NCI-H2227 treated with DMSO at 0.1 percent for 48 hours (cell line): Measurements from ENCODE around the gene ITGA11.

Experiments used
- DNase-seq: peaks from one replicate; lab custom pipeline; 2025; lab: John Stamatoyannopoulos, UW

The ITGA11 gene

DNA sequence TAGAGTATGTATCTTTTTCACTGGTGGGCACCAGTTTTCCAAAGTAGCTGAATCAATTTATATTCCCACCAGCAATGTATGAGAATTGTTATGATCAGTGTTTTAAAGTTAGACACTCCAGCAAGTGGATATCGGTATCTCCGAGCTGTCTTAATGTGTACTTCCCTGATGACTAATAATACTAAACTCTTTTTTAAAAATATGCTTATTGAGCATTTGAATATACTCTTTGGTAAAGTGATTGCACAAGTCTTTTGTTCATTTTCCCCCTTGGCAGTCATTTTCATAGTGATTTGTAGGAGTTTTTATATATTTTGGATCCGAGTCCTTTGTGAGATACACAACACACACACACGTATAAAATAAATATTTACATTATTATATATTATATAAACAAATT is 166.9 kb downstream of the ITGA11 start:
- DNase-seq, result no peak

DNA sequence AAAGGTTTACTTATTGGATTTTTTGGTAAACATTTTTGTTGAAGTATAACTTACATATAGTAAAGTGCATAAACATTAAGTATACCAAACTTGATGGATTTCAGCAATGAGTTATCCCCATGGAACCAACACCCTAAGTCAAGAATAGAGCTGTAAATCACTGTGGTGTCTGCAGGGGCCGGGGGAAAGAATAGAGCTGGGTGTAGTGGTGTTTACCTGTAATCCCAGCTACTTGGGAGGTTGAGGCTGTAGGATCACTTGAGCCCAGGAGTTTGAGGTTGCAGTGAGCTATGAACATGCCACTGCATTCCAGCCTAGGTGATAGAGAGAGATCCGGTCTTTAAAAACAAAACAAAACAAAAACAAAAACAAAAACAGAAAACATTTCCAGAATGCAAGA is 167.7 kb downstream of the ITGA11 start:
- no peak for DNase-seq

DNA sequence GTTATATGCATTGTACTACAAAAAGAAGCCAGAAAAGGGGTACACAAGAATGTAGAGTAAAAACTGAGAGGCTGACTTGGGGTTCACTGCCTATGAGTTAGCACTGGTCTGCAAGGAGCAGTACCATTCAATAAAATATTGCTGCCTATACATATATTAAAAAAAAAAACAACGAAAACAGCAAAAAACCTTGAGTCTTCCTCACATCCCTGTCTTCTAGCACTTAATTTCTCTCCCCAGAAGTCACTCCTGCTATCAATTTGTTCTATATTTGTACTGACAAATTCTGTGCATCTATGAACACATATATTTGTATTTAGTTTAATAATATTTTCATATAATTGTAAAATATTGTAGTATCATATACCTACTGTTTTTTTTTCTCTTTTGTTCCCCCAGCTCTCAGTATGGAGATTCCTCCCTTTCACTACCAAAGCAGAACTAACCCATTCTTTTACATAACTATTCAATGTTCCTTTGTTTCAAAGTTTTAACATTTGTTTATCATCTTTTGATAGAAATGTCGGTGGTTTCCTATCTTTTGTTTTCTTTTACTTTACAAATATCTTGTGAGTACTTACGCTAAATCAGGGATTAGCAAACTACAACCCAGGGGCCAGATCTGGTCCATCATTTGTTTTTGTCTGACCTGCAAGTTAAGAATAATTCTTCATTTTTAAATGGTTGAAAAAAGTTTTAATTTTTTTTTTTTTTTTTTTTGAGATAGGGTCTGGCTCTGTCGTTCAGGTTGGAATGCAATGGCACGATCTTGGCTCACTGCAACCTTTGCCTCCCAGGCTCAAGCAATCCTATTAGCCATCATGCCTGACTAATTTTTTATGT is 169.2 kb downstream of the ITGA11 start:
- DNase-seq, result no peak

DNA sequence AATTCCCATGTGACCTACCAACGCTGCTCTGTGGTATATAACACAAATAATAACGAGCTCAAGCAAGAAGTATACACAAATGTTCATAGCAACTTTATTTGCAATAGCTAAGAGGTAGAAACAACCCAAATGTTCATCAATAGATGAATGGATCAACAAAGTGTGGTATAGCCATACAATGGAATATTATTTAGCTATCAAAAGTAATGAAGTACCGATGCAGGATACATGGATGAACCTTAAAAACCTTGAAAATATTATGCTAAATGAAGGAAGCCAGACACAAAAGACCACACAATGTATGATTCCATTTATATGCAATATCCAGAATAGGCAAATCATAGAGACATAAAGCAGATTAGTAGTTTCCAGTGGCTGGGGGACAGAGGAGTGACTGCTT is 170.0 kb downstream of the ITGA11 start:
- DNase-seq, result no peak

DNA sequence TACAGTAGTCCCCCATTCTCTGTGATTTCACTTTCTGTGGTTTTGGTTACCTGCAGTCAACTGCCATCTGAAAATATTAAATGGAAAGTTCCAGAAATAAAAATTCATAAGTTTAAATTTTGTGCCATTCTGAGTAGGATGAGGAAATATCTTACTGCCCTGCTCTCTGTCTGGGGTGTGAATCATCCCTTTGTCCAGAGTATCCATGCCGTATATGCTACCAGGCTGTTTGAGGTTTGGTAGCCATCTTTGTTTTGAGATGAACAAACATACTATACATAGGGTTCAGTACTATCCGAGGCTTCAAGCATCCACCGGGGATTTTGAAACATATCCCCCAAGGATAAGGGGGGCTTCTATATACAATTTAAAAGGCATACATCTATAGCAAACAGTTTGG is 170.7 kb downstream of the ITGA11 start:
- DNase-seq, result no peak

DNA sequence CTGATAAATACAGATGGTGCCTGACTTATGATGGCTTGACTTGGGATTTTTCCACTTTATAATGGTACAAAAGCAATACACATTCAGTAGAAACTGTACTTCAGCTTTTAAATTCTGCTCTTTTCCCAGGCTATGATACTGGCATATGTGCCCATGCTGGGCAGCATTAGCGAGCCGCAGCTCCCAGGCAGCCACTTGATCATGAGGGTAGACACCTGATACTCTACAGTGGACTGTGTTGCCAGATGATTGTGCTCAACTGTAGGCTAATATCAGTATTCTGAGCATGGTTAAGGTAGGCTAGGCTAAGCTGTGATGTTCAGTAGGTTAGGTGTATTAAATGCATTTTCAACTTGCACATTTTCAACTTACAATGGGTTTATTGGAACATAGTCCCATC is 172.1 kb downstream of the ITGA11 start:
- DNase-seq, result no peak

DNA sequence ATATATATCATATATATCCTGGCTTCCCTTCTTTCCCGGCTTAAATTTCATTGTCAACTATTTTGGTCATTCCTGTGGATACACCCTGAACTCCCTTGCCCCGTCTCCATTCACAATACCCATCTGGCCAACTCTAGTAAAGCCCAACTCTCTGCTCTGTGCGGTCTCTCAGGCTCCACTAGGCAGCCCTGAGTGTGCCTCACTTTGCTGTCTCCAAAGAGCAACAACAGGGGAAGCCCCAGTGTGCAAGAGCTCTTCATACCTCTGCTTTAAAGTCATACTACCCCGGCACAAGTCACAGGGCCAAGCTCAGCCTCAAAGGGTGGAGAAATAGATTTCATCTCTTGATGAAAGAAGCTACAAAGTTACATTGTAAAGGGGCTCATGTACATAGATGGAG is 173.3 kb downstream of the ITGA11 start:
- no peak for DNase-seq

DNA sequence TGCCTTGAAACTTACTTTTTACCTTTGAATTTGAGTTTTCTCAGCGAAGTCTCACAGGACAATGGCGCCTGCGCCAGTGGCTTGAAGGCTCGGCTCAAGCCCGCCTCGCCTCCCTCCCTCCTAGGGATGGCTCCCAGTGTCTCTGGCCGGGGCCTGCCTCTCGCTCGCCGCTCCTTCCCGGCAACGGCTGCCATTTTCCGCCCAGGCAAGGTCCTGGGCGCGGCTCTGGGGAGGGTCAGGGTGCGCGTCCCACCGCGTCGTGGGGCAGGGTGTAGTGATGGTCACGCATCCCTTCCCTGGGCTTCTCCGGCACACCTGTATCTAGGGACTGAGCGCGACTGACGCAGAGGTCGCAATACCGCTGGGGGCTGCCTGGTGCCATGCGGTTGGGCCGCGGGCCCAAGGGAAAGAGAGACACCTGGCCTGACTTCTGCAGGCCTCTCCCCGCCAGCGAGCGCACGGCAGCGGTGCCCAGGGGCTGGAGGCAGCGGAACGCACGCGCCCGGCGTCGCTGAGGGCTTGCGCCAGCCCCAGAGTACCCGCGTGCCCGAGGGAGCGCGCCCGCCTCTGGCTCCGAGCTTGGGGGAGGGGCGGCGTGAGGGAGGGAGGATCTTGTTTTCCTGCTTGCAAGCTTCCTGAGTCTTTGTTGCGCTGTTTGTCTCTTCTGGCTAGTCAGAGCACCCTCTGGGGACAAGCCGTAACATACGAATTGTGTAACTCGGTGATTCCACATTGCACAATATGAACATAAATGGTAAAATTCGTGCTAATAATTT is 175.1 kb downstream of the ITGA11 start:
- DNase-seq, result peak; percentile 86

DNA sequence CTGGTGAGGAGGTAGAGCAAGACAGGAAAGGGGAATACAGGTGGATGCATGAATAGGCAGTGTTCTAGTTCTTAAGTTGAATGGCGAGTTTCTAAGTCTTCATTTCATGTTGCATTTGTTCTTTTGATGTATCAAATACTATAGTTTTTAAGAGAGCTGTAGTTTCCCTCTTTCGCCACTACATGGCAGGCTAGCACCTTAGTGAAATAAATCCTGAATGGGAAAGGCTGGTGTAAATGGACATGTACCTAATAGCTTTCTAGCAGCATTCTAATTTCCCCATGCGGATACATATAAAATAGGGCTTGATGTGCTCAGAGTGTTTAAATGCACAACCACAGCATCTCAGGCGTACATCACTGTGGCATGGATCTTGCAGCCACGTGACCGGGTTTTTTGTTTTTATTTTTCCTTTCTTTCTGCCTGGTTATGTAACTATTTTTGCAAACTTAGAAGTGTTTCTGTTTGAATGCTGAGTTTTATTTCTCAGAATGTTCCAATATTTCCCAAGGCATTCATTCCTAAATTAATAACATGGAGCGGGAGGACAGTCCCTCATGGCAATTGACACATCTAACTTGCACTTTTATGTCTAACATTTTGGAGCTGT is 178.9 kb downstream of the ITGA11 start:
- DNase-seq, result peak; percentile 68

DNA sequence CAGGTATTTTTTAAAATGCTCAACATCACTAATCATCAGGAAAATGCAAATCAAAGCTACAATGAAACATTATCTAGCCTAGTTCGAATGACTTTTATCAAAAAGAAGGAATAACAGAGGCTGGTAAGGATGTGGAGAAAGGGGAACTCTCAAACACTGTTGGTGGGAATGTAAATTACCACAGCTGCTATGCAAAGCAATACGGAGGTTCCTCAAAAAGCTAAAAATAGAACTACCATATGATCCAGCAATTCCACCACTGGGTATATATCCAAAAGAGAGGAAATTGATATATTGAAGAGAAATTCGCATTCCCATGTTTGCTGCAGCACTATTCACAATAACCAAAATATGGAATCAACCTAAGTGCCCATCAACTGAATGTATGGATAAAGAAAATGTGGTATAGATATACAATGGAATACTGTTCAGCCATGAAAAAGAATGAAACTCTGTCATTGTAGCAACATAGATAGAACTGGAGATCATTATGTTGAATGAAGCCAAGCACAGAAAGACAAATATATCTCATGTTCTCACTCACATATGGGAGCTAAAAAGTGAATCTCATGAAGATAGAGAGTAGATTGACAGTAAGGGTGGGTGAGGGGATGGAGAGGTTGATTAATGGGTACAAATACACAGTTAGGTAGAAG is 182.8 kb downstream of the ITGA11 start:
- DNase-seq, result no peak
